Measurements from ENCODE around the gene WDR81. TPM values are rescaled to one million over a fixed set of nuclear protein-coding genes. Genes with fewer than 3 reads are reported as not detected.

WDR81 gene
- polyA plus RNA-seq, 2 of the 4 experiments (the other 2 are of a cell fraction) = 4.9 to 26.8 TPM

DNA sequence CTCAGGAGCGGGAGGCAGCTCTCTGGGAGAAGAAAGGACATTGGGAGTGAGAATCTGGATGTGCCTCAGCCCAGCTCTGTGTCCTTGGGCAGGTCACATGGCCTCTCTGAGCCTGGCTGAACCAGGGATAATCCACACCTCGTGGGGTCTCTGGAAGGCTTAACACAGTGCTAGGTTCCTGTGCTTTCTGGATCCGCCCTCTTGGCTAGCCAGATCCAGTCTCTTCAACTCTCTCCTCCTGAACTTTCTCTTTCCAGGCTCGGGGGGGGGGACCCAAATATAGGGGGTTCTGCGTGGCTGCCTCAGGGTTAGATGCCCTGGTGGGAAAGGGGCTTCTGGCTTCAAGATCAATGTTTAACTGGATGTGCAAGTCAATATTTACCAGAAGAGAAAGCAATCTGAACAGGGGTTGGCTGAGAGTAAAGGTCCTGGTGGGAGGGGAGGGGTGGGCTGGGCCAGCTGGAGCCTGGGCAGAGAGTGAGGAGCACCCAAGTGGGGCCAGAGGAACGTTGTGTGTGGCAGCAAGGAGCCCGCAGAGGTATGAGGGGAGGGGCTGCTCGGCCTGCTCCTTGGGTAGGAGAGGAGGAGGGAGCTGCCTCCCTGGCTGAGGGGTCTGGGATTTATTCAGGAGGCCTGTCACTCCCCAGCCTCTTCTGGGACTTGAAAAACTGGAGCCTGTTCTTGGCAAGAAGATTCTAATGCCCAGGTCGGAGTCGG is 18.0 kb downstream of the WDR81 start, which contains the start of gene SERPINF2:
SERPINF2 (plus strand) TSS at position 501 of the 717 bp plus-strand sequence. CDS start 2,125 bp downstream, outside the sequence.
- peaks cover 6% of the 10 kb centered on the region; the same call in 1 of the 3 replicates for H3K4me1 ChIP-seq
- no peak within 1 kb of the TSS for H3K4me2 ChIP-seq
- 47% methylated on average over 8 of the region's 10 CpGs for WGBS (ENCODE audit: missing lambda C conversion rate)
- ChIA-PET POLR2A (no interaction called here), CTCF (interaction anchor here (0.6 to 2.1 kb wide), 5 partner anchors 9 to 407 kb away, joined by 3 to 5 read pairs (median 4); no protein-coding TSS in a partner anchor)
- no peak for DNase-seq (ENCODE audit: low read depth in 1 of 2, low spot score in 1 of 2)
- no peak within 1 kb of the TSS for H3K4me3 ChIP-seq
- H3K9me3 ChIP-seq = peaks cover 5% of the 10 kb centered on the region; the same call in 1 of the 3 replicates
- ATAC-seq = peak; percentile 24 to 36; a peak in 4 of 6 replicates
- 0 out of 6 replicates have a peak within 1 kb of the TSS, but pooled peaks of 1 of the 2 experiments have one; percentile 14 for H3K27ac ChIP-seq
- TF ChIP-seq TP53 (CRISPR knock-in tag; IDR thresholded peaks at IDR 0.05) (no peak), NFE2L2 (conservative IDR thresholded peaks at IDR 0.05; ENCODE audit: low read length) (no peak), CHD2 (IDR thresholded peaks at IDR 0.05; ENCODE audit: low read length, partially characterized antibody) (no peak), SMC3 (IDR thresholded peaks at IDR 0.05) (no peak), EHMT2 (IDR thresholded peaks at IDR 0.05; ENCODE audit: low read depth) (no peak), ZFP36 (IDR thresholded peaks at IDR 0.05; ENCODE audit: borderline replicate concordance, partially characterized antibody) (no peak), ZSCAN20 (CRISPR knock-in tag; IDR thresholded peaks at IDR 0.05) (no peak), RARB (CRISPR knock-in tag; IDR thresholded peaks at IDR 0.05) (no peak), NPAS2 (CRISPR knock-in tag; IDR thresholded peaks at IDR 0.05; ENCODE audit: borderline replicate concordance) (no peak), ESRRA (IDR thresholded peaks at IDR 0.05; ENCODE audit: borderline replicate concordance, low read length) (no peak), RAD21 (conservative IDR thresholded peaks at IDR 0.05 in 1 of 2, IDR thresholded peaks at IDR 0.05 in 1 of 2) (no peak), BHLHE40 (IDR thresholded peaks at IDR 0.05; ENCODE audit: low read depth, low read length) (no peak)
- TF ChIP-seq, protein P1, sequence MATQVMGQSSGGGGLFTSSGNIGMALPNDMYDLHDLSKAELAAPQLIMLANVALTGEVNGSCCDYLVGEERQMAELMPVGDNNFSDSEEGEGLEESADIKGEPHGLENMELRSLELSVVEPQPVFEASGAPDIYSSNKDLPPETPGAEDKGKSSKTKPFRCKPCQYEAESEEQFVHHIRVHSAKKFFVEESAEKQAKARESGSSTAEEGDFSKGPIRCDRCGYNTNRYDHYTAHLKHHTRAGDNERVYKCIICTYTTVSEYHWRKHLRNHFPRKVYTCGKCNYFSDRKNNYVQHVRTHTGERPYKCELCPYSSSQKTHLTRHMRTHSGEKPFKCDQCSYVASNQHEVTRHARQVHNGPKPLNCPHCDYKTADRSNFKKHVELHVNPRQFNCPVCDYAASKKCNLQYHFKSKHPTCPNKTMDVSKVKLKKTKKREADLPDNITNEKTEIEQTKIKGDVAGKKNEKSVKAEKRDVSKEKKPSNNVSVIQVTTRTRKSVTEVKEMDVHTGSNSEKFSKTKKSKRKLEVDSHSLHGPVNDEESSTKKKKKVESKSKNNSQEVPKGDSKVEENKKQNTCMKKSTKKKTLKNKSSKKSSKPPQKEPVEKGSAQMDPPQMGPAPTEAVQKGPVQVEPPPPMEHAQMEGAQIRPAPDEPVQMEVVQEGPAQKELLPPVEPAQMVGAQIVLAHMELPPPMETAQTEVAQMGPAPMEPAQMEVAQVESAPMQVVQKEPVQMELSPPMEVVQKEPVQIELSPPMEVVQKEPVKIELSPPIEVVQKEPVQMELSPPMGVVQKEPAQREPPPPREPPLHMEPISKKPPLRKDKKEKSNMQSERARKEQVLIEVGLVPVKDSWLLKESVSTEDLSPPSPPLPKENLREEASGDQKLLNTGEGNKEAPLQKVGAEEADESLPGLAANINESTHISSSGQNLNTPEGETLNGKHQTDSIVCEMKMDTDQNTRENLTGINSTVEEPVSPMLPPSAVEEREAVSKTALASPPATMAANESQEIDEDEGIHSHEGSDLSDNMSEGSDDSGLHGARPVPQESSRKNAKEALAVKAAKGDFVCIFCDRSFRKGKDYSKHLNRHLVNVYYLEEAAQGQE (IDR thresholded peaks at IDR 0.05) = no peak
- TF ChIP-seq, protein P2, sequence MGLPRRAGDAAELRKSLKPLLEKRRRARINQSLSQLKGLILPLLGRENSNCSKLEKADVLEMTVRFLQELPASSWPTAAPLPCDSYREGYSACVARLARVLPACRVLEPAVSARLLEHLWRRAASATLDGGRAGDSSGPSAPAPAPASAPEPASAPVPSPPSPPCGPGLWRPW (IDR thresholded peaks at IDR 0.05) = no peak
- TF ChIP-seq, protein P3, sequence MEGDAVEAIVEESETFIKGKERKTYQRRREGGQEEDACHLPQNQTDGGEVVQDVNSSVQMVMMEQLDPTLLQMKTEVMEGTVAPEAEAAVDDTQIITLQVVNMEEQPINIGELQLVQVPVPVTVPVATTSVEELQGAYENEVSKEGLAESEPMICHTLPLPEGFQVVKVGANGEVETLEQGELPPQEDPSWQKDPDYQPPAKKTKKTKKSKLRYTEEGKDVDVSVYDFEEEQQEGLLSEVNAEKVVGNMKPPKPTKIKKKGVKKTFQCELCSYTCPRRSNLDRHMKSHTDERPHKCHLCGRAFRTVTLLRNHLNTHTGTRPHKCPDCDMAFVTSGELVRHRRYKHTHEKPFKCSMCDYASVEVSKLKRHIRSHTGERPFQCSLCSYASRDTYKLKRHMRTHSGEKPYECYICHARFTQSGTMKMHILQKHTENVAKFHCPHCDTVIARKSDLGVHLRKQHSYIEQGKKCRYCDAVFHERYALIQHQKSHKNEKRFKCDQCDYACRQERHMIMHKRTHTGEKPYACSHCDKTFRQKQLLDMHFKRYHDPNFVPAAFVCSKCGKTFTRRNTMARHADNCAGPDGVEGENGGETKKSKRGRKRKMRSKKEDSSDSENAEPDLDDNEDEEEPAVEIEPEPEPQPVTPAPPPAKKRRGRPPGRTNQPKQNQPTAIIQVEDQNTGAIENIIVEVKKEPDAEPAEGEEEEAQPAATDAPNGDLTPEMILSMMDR (IDR thresholded peaks at IDR 0.05) = no peak
- no peak for FAIRE-seq

DNA sequence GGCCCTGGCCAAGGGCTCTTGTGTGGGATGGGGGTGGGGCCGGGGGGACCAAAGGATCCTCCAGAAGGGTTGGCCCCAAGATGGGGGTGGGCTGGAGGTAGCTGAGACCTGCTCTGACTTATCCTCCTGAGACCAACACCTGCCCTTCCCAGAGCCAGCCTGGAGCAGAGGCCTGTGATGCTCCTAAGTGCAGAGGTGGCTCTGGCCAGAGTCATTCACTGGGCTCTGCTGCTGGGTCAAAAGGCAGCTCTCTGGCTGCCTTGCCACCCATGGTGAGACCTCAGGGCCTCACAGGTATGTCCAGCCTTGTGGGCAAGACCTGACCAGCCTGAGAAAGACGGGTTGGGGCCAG is 18.6 kb downstream of the WDR81 start:
- FAIRE-seq (no peak), DNase-seq (ENCODE audit: low read depth in 1 of 2, low spot score in 1 of 2) (no peak), ATAC-seq (peak; percentile 30 to 54; a peak in 4 of 6 replicates)
- Histone ChIP-seq H3K4me3 (no peak overlapping the region), H3K4me2 (no peak overlapping the region), H3K4me1 (peaks cover 6% of the 10 kb centered on the region; the same call in 1 of the 3 replicates), H3K9me3 (peaks cover 5% of the 10 kb centered on the region; the same call in 2 of the 3 replicates), H3K27ac (0 out of 6 replicates have a peak overlapping the region, but pooled peaks of 1 of the 2 experiments have one; percentile 14)
- CTCF ChIA-PET = interaction anchor here (0.7 to 2.1 kb wide), 4 partner anchors 11 to 407 kb away, joined by 3 to 9 read pairs (median 4); no protein-coding TSS in a partner anchor
- POLR2A ChIA-PET = no interaction called here
- whole genome bisulfite sequencing (ENCODE audit: missing lambda C conversion rate) = 45% methylated on average over 2 of the region's 2 CpGs
- no peak for TF ChIP-seq CHD2 (IDR thresholded peaks at IDR 0.05; ENCODE audit: low read length, partially characterized antibody)
- TF ChIP-seq, protein P4, sequence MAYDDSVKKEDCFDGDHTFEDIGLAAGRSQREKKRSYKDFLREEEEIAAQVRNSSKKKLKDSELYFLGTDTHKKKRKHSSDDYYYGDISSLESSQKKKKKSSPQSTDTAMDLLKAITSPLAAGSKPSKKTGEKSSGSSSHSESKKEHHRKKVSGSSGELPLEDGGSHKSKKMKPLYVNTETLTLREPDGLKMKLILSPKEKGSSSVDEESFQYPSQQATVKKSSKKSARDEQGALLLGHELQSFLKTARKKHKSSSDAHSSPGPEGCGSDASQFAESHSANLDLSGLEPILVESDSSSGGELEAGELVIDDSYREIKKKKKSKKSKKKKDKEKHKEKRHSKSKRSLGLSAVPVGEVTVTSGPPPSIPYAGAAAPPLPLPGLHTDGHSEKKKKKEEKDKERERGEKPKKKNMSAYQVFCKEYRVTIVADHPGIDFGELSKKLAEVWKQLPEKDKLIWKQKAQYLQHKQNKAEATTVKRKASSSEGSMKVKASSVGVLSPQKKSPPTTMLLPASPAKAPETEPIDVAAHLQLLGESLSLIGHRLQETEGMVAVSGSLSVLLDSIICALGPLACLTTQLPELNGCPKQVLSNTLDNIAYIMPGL (CRISPR knock-in tag; IDR thresholded peaks at IDR 0.05; ENCODE audit: borderline replicate concordance) = no peak
- TF ChIP-seq, protein P2 (IDR thresholded peaks at IDR 0.05) = no peak
- no peak for TF ChIP-seq SREBF2 (IDR thresholded peaks at IDR 0.05)
- no peak for TF ChIP-seq CHD4 (IDR thresholded peaks at IDR 0.05; ENCODE audit: borderline replicate concordance)
- TF ChIP-seq, protein P1 (IDR thresholded peaks at IDR 0.05) = no peak
- TF ChIP-seq HDAC2 (IDR thresholded peaks at IDR 0.05) = no peak
- TF ChIP-seq, protein P3 (IDR thresholded peaks at IDR 0.05) = no peak

Data from A549 (cell line).